Esophagus muscularis mucosa (tissue), 3 donors: Measurements from ENCODE around the gene MMP26.

Experiments used
- CTCF ChIP-seq, 3 experiments: fragments of 200-600 bp in 2 of 3; fragments of 450-650 bp in 1 of 3; sonication (generic) in 2 of 3; IDR thresholded peaks; one replicate each; pipeline ENCODE4 v1.5.1; 2017 to 2019; ENCODE audit warnings: antibody characterized with exemption in 3 of 3, mild to moderate bottlenecking in 2 of 3, moderate library complexity in 1 of 3
- POLR2A ChIP-seq: fragments of 450-650 bp; IDR thresholded peaks from one replicate; pipeline ENCODE4 v1.6.1; 2017; ENCODE audit warnings: antibody characterized with exemption, moderate library complexity, mild to moderate bottlenecking, low read depth
- POLR2AphosphoS5 ChIP-seq, 2 donors: sonication (generic); formaldehyde crosslinking; IDR thresholded peaks; one replicate each; pipeline ENCODE4 v1.6.1; 2017; ENCODE audit warnings: antibody characterized with exemption in 2 of 2

- TF ChIP-seq POLR2AphosphoS5 (IDR thresholded peaks at IDR 0.05): no peak
- no peak for TF ChIP-seq POLR2A
- TF ChIP-seq CTCF (IDR thresholded peaks at IDR 0.05): no peak
These were observed 7.0 kb upstream of the MMP26 start, which contains the start of gene OR51E2 for GRCh38 chr11:4697585-4697984.
